B cell (primary cell): Measurements from ENCODE around the gene TNRC6C. TPM values are rescaled to one million over a fixed set of nuclear protein-coding genes. Genes with fewer than 3 reads are reported as not detected.

Experiments used
- ATAC-seq: fragments of 200-7000 bp; cut with Tn5 transposase; one replicate; pipeline ENCODE4 v1.10.0; 2021; ENCODE audit warnings: low read depth, mild to moderate bottlenecking, moderate number of reproducible peaks, moderate library complexity
- CTCF ChIA-PET: fragments of 350-600 bp; sonication (Branson Sonifier 250); formaldehyde crosslinking; loops from one replicate; lab custom pipeline; 2021; ENCODE audit warnings: antibody characterized with exemption, inconsistent platforms; lab: Charles Lee
- POLR2A ChIA-PET: fragments of 350-600 bp; sonication (Branson Sonifier 250); formaldehyde crosslinking; loops from one replicate; lab custom pipeline; 2021; ENCODE audit warnings: antibody characterized with exemption; lab: Charles Lee
- DNase-seq: peaks from one replicate; pipeline ENCODE4 v3.0.0; 2013
- H2AFZ ChIP-seq: 2 replicates; pipeline ENCODE4 v1.6.1; 2012; ENCODE audit warnings: mild to moderate bottlenecking, low read depth, low read length; ENCODE audit not compliant: insufficient read depth, poor library complexity, severe bottlenecking
- H3K27ac ChIP-seq, 2 donors: 1 replicate in 1 of 2; 2 replicates in 1 of 2; pipeline ENCODE4 v1.5.1; 2012 to 2013; ENCODE audit warnings: low read length in 2 of 2, mild to moderate bottlenecking in 2 of 2, moderate library complexity in 1 of 2
- H3K27me3 ChIP-seq, 4 experiments: fragments of 200-600 bp in 1 of 4; sonication (generic) in 1 of 4; replicated peaks in 1 of 4; 1 replicate in 2 of 4; 2 replicates in 2 of 4; pipeline versions ENCODE4 v1.6.1 to v1.7.0; 2013 to 2016; ENCODE audit warnings: low read length in 3 of 4, mild to moderate bottlenecking in 2 of 4, mixed read lengths in 1 of 4, moderate library complexity in 1 of 4; ENCODE audit not compliant: insufficient read depth in 4 of 4, control insufficient read depth in 3 of 4; ENCODE audit errors: control extremely low read depth in 1 of 4
- H3K36me3 ChIP-seq, 2 experiments: replicated peaks in 1 of 2; 1 replicate in 1 of 2; 2 replicates in 1 of 2; pipeline versions ENCODE4 v1.6.1 to v1.7.1; 2013; ENCODE audit warnings: low read length in 1 of 2; ENCODE audit not compliant: insufficient read depth in 2 of 2, control insufficient read depth in 1 of 2; ENCODE audit errors: control extremely low read depth in 1 of 2, extremely low read depth in 1 of 2
- H3K4me1 ChIP-seq, 2 donors: fragments of 200-600 bp in 1 of 2; sonication (generic) in 1 of 2; 1 replicate in 1 of 2; 2 replicates in 1 of 2; pipeline versions ENCODE4 v1.5.1 to v1.6.1; 2013 to 2017; ENCODE audit warnings: low read length in 2 of 2; ENCODE audit not compliant: control insufficient read depth in 2 of 2, insufficient read depth in 2 of 2
- H3K4me2 ChIP-seq: replicated peaks from 2 replicates; pipeline ENCODE3; 2012; ENCODE audit warnings: mild to moderate bottlenecking, low read depth, low read length; ENCODE audit not compliant: poor library complexity, severe bottlenecking
- H3K4me3 ChIP-seq, 5 experiments: fragments of 200-600 bp in 1 of 5; sonication (generic) in 1 of 5; 1 replicate in 3 of 5; 2 replicates in 2 of 5; pipeline versions ENCODE4 v1.5.1 to v1.7.0; 2011 to 2016; ENCODE audit warnings: low read length in 4 of 5, mild to moderate bottlenecking in 4 of 5, low read depth in 2 of 5, control low read depth in 1 of 5, moderate library complexity in 1 of 5; ENCODE audit not compliant: insufficient read depth in 1 of 5; ENCODE audit errors: control extremely low read depth in 1 of 5, extremely low read depth in 1 of 5
- H3K79me2 ChIP-seq: fragments of 200-600 bp; sonication (generic); one replicate; pipeline ENCODE4 v1.6.0; 2016; ENCODE audit warnings: low read length; ENCODE audit not compliant: control insufficient read depth, insufficient read depth
- H3K9ac ChIP-seq: fragments of 200-600 bp; sonication (generic); 2 replicates; pipeline ENCODE4 v1.6.1; 2017; ENCODE audit warnings: mild to moderate bottlenecking, low read length, moderate library complexity
- H3K9me3 ChIP-seq, 3 donors: one replicate each; pipeline versions ENCODE4 v1.6.1 to v1.7.1; 2013; ENCODE audit warnings: low read length in 2 of 3; ENCODE audit not compliant: control insufficient read depth in 2 of 3, insufficient read depth in 1 of 3; ENCODE audit errors: control extremely low read depth in 1 of 3
- H4K20me1 ChIP-seq: 2 replicates; pipeline ENCODE4 v1.6.0; 2012; ENCODE audit warnings: mild to moderate bottlenecking, low read length; ENCODE audit not compliant: insufficient read depth, control insufficient read depth, poor library complexity, severe bottlenecking
- H3K27ac Mint-ChIP-seq: one replicate; pipeline ENCODE4 v1.8.0; 2021; ENCODE audit warnings: mixed read lengths
- H3K27me3 Mint-ChIP-seq: one replicate; pipeline ENCODE4 v1.8.0; 2021; ENCODE audit warnings: mixed read lengths
- H3K4me1 Mint-ChIP-seq: one replicate; pipeline ENCODE4 v1.8.0; 2021; ENCODE audit warnings: mixed read lengths
- H3K4me3 Mint-ChIP-seq: one replicate; pipeline ENCODE4 v1.8.0; 2021; ENCODE audit warnings: mixed read lengths
- H3K9me3 Mint-ChIP-seq: one replicate; pipeline ENCODE4 v1.8.0; 2022; ENCODE audit warnings: mixed read lengths; ENCODE audit not compliant: insufficient read depth
- CTCF ChIP-seq: fragments of 200-600 bp; IDR thresholded peaks from one replicate; pipeline ENCODE4 v1.8.0; 2022; ENCODE audit warnings: antibody characterized with exemption, mild to moderate bottlenecking
- EZH2 ChIP-seq: IDR thresholded peaks from 2 replicates; pipeline ENCODE4 v1.6.1; 2012; ENCODE audit warnings: borderline replicate concordance, low read depth, mild to moderate bottlenecking, moderate library complexity, low read length; ENCODE audit not compliant: insufficient read depth, poor library complexity, severe bottlenecking
- WGBS: methylation state at CpG from one replicate; pipeline ENCODE4 v1.1.5; 2013; ENCODE audit warnings: missing lambda C conversion rate; ENCODE audit not compliant: insufficient coverage; 5-methylcytosine and 5-hydroxymethylcytosine counted together
- intact Hi-C: fragments of 100-400 bp; cut with micrococcal nuclease; formaldehyde crosslinking; loops from one replicate; pipeline ENCODE4 v1.10.0; 2022
- polyA plus RNA-seq: library from polyadenylated mRNA; depleted of rRNA; stranded (reverse); fragments of >200 nt; gene quantifications from 2 replicates; pipeline ENCODE4 v1.2.3, GENCODE V29; 2012
- total RNA-seq, 2 donors: library from RNA; stranded (reverse); fragments of 120-200 nt in 1 of 2; gene quantifications; 1 replicate in 1 of 2; 2 replicates in 1 of 2; pipeline versions ENCODE4 v1.2.3 to v1.2.4, GENCODE V29; 2013 to 2022

The TNRC6C gene
- total and polyA plus RNA-seq, 2 donors (not counting 1 experiment from before 2014, with no cell fraction given) = 3.9 to 63.8 TPM

DNA sequence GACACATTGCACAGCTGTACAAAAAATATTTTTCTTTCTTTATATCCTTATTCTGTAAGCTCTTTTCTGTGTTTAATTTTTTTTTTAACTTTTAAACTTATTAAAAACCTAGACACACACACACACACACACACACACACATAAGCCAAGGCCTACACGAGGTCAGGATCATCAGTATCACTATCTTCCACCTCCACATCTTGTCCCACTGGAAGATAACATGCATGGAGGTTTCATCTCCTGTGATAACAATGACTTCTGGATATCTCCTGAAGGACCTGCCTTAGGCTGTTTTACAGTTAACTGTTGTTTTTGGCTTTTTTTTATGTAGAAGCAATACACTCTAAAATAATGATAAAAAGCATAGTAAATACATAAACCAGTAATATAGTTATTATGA is 71.2 kb downstream of the TNRC6C start:
- Histone ChIP-seq H3K27ac (no peak overlapping the region), H3K4me2 (no peak overlapping the region), H3K36me3 (peaks cover 2 to 27% of the 10 kb centered on the region in 2 experiments), H4K20me1 (peaks cover 7% of the 10 kb centered on the region), H3K79me2 (no peaks in the 10 kb centered on the region), H3K4me3 (no peak overlapping the region), H3K9ac (no peak overlapping the region), H3K27me3 (no peaks in the 10 kb centered on the region), H3K4me1 (no peaks in the 10 kb centered on the region), H3K9me3 (no peaks in the 10 kb centered on the region), H2AFZ (no peak overlapping the region)
- 100% methylated on average over 1 of the region's 1 CpG for whole genome bisulfite sequencing
- H3K4me3 Mint-ChIP-seq = no peak overlapping the region
- ChIA-PET POLR2A (no interaction called here), CTCF (interaction anchor here (1.5 to 2.0 kb wide), 3 partner anchors 10 to 221 kb away, joined by 3 to 7 read pairs (median 3); no protein-coding TSS in a partner anchor)
- ATAC-seq (no peak), DNase-seq (no peak)
- no peak overlapping the region for H3K27ac Mint-ChIP-seq
- no peak for TF ChIP-seq EZH2
- TF ChIP-seq CTCF = no peak
- no peaks in the 10 kb centered on the region for H3K27me3 Mint-ChIP-seq
- no peaks in the 10 kb centered on the region for H3K9me3 Mint-ChIP-seq
- H3K4me1 Mint-ChIP-seq = no peaks in the 10 kb centered on the region
- intact Hi-C loops = no loop called here

GRCh38 chr17:78031435-78031834 is 72.9 kb downstream of the TNRC6C start:
- Mint-ChIP-seq H3K27ac (no peak overlapping the region), H3K4me3 (no peak overlapping the region), H3K27me3 (no peaks in the 10 kb centered on the region), H3K4me1 (no peaks in the 10 kb centered on the region), H3K9me3 (no peaks in the 10 kb centered on the region)
- Histone ChIP-seq H3K36me3 (peaks cover 2 to 34% of the 10 kb centered on the region in 2 experiments), H3K27me3 (no peaks in the 10 kb centered on the region), H2AFZ (no peak overlapping the region), H3K4me1 (no peaks in the 10 kb centered on the region), H3K9ac (no peak overlapping the region), H3K27ac (no peak overlapping the region), H3K4me3 (no peak overlapping the region), H3K79me2 (no peaks in the 10 kb centered on the region), H4K20me1 (peaks cover 10% of the 10 kb centered on the region), H3K4me2 (no peak overlapping the region), H3K9me3 (no peaks in the 10 kb centered on the region)
- ATAC-seq (no peak), DNase-seq (no peak)
- ChIA-PET POLR2A (no interaction called here), CTCF (interaction anchor here (1.0 to 1.9 kb wide), 3 partner anchors 12 to 18 kb away, joined by 4 to 6 read pairs (median 4); no protein-coding TSS in a partner anchor)
- intact Hi-C loops = no loop called here
- 94% methylated on average over 7 of the region's 8 CpGs for WGBS
- TF ChIP-seq CTCF (no peak), EZH2 (no peak)
